GM10847 (cell line): Measurements from ENCODE around the gene CTNNA3.

ENCODE experiments used
- POLR2A ChIP-seq: IDR thresholded peaks from 2 replicates; pipeline ENCODE4 v1.6.1; 2011; ENCODE audit not compliant: insufficient read length; ENCODE audit errors: extremely low read depth

The CTNNA3 gene

GRCh38 chr10:67696029-67696428 lies at the start of gene CTNNA3:
TSS of gene CTNNA3 (minus strand) at chr10:67696195.
- no peak for TF ChIP-seq POLR2A

- no peak for TF ChIP-seq POLR2A
Measured at GRCh38 chr10:67735430-67735829, 39.4 kb upstream of the CTNNA3 start.

- no peak for TF ChIP-seq POLR2A
Measured at GRCh38 chr10:67733511-67733910, 37.5 kb upstream of the CTNNA3 start.

- no peak for TF ChIP-seq POLR2A
Measured at GRCh38 chr10:67725567-67725966, 29.6 kb upstream of the CTNNA3 start.

GRCh38 chr10:67723601-67724000 lies 27.6 kb upstream of the CTNNA3 start:
- TF ChIP-seq POLR2A: no peak

- TF ChIP-seq POLR2A: no peak
Measured at GRCh38 chr10:67722113-67722512, 26.1 kb upstream of the CTNNA3 start.

GRCh38 chr10:67705921-67706320 lies 9.9 kb upstream of the CTNNA3 start:
- no peak for TF ChIP-seq POLR2A

GRCh38 chr10:67698164-67698563 lies 2.2 kb upstream of the CTNNA3 start:
- TF ChIP-seq POLR2A: no peak

GRCh38 chr10:67697724-67698131 lies 1.7 kb upstream of the CTNNA3 start:
- TF ChIP-seq POLR2A: no peak

- no peak for TF ChIP-seq POLR2A
Measured at GRCh38 chr10:67696679-67697078, 684 bp upstream of the CTNNA3 start.

- TF ChIP-seq POLR2A: no peak
Measured at GRCh38 chr10:67695555-67695954, 440 bp downstream of the CTNNA3 start.

- TF ChIP-seq POLR2A: no peak
Measured at GRCh38 chr10:67678335-67678974, 17.5 kb downstream of the CTNNA3 start.

- no peak for TF ChIP-seq POLR2A
Measured at GRCh38 chr10:67676208-67676825, 19.7 kb downstream of the CTNNA3 start.

- no peak for TF ChIP-seq POLR2A
Measured at GRCh38 chr10:67670401-67670800, 25.6 kb downstream of the CTNNA3 start.

GRCh38 chr10:67669978-67670377 lies 26.0 kb downstream of the CTNNA3 start:
- no peak for TF ChIP-seq POLR2A

- no peak for TF ChIP-seq POLR2A
Measured at GRCh38 chr10:67668448-67668847, 27.5 kb downstream of the CTNNA3 start.

- no peak for TF ChIP-seq POLR2A
Measured at GRCh38 chr10:67667035-67667425, 29.0 kb downstream of the CTNNA3 start.

- no peak for TF ChIP-seq POLR2A
Measured at GRCh38 chr10:67666416-67667034, 29.5 kb downstream of the CTNNA3 start.
